Measurements from ENCODE around the gene MTCL1.

MTCL1 gene

GRCh38 chr18:8706791-8707555, 1.6 kb downstream of the MTCL1 start:
- no peaks in the 10 kb centered on the region for H3K4me1 ChIP-seq (ENCODE audit: insufficient read depth, poor library complexity, severe bottlenecking)
- H3K27ac ChIP-seq (ENCODE audit: poor library complexity, severe bottlenecking) = peak overlapping the region; percentile 66
- peak overlapping the region; percentile 95 for H3K4me3 ChIP-seq (ENCODE audit: severe bottlenecking)
- ATAC-seq (ENCODE audit: low read depth) (peak; percentile 63), DNase-seq (ENCODE audit: low spot score) (no peak)
- no peaks in the 10 kb centered on the region for H3K27me3 ChIP-seq (ENCODE audit: insufficient read depth, poor library complexity, severe bottlenecking)
- H3K36me3 ChIP-seq (ENCODE audit: low read depth) = peaks cover 9% of the 10 kb centered on the region; the same call in 1 of the 2 replicates
- no peaks in the 10 kb centered on the region for H3K9me3 ChIP-seq (ENCODE audit: severe bottlenecking)
- TF ChIP-seq CTCF (IDR thresholded peaks at IDR 0.05; ENCODE audit: poor library complexity, severe bottlenecking) = peak; percentile 69

- Histone ChIP-seq H3K27ac (ENCODE audit: poor library complexity, severe bottlenecking) (peak overlapping the region; percentile 66), H3K4me3 (ENCODE audit: severe bottlenecking) (peak overlapping the region; percentile 95), H3K4me1 (ENCODE audit: insufficient read depth, poor library complexity, severe bottlenecking) (no peaks in the 10 kb centered on the region), H3K9me3 (ENCODE audit: severe bottlenecking) (no peaks in the 10 kb centered on the region), H3K27me3 (ENCODE audit: insufficient read depth, poor library complexity, severe bottlenecking) (no peaks in the 10 kb centered on the region), H3K36me3 (ENCODE audit: low read depth) (peaks cover 9% of the 10 kb centered on the region; the same call in 1 of the 2 replicates)
- no peak for TF ChIP-seq CTCF (IDR thresholded peaks at IDR 0.05; ENCODE audit: poor library complexity, severe bottlenecking)
- ATAC-seq (ENCODE audit: low read depth) (peak; percentile 4; the same call in 2 of the 3 replicates), DNase-seq (ENCODE audit: low spot score) (no peak)
Observed at GRCh38 chr18:8707556-8708300, 2.4 kb downstream of the MTCL1 start.

- H3K27me3 ChIP-seq (ENCODE audit: insufficient read depth, poor library complexity, severe bottlenecking) = no peaks in the 10 kb centered on the region
- no peak for DNase-seq (ENCODE audit: low spot score)
- H3K9me3 ChIP-seq (ENCODE audit: severe bottlenecking) = no peaks in the 10 kb centered on the region
- H3K27ac ChIP-seq (ENCODE audit: poor library complexity, severe bottlenecking) = no peak overlapping the region
- H3K4me1 ChIP-seq (ENCODE audit: insufficient read depth, poor library complexity, severe bottlenecking) = no peaks in the 10 kb centered on the region
- peaks cover 9% of the 10 kb centered on the region; the same call in 1 of the 2 replicates for H3K36me3 ChIP-seq (ENCODE audit: low read depth)
- no peak overlapping the region for H3K4me3 ChIP-seq (ENCODE audit: severe bottlenecking)
- no peak for ATAC-seq (ENCODE audit: low read depth)
- no peak for TF ChIP-seq CTCF (IDR thresholded peaks at IDR 0.05; ENCODE audit: poor library complexity, severe bottlenecking)
Observed at GRCh38 chr18:8708670-8709069, 3.3 kb downstream of the MTCL1 start.

GRCh38 chr18:8709248-8710059, 4.1 kb downstream of the MTCL1 start:
- peaks cover 9% of the 10 kb centered on the region; the same call in 1 of the 2 replicates for H3K36me3 ChIP-seq (ENCODE audit: low read depth)
- DNase-seq (ENCODE audit: low spot score) = no peak
- H3K4me1 ChIP-seq (ENCODE audit: insufficient read depth, poor library complexity, severe bottlenecking) = no peaks in the 10 kb centered on the region
- no peak for ATAC-seq (ENCODE audit: low read depth)
- no peaks in the 10 kb centered on the region for H3K9me3 ChIP-seq (ENCODE audit: severe bottlenecking)
- H3K4me3 ChIP-seq (ENCODE audit: severe bottlenecking) = no peak overlapping the region
- TF ChIP-seq CTCF (IDR thresholded peaks at IDR 0.05; ENCODE audit: poor library complexity, severe bottlenecking) = no peak
- H3K27ac ChIP-seq (ENCODE audit: poor library complexity, severe bottlenecking) = no peak overlapping the region
- H3K27me3 ChIP-seq (ENCODE audit: insufficient read depth, poor library complexity, severe bottlenecking) = no peaks in the 10 kb centered on the region
